Upper lobe of left lung (tissue), 6 donors: Measurements from ENCODE around the gene TRIM23. TPM values are rescaled to one million over a fixed set of nuclear protein-coding genes. Genes with fewer than 3 reads are reported as not detected.

Experiments
- ATAC-seq, 2 donors: fragments of 200-7000 bp; cut with Tn5 transposase; one replicate each; pipeline ENCODE4 v1.9.1; 2022; ENCODE audit warnings: mild to moderate bottlenecking in 2 of 2, moderate library complexity in 2 of 2; ENCODE audit not compliant: low FRiP score in 2 of 2
- DNase-seq, 2 donors: peaks; one replicate each; pipeline ENCODE4 v3.0.0-alpha.2; 2019 to 2020
- H3K27ac ChIP-seq, 4 donors: fragments of 200-600 bp; sonication (generic); one replicate each; pipeline ENCODE4 v1.5.1; 2016 to 2019
- H3K27me3 ChIP-seq, 4 donors: fragments of 200-600 bp; sonication (generic); one replicate each; pipeline ENCODE4 v1.5.1; 2017 to 2019
- H3K36me3 ChIP-seq, 4 donors: fragments of 200-600 bp; sonication (generic); one replicate each; pipeline ENCODE4 v1.5.1; 2016 to 2019
- H3K4me1 ChIP-seq, 4 donors: fragments of 200-600 bp; sonication (generic); one replicate each; pipeline ENCODE4 v1.5.1; 2018 to 2019
- H3K4me3 ChIP-seq, 4 donors: fragments of 200-600 bp; sonication (generic); one replicate each; pipeline ENCODE4 v1.5.1; 2017 to 2019; ENCODE audit warnings: mild to moderate bottlenecking in 2 of 4, moderate library complexity in 1 of 4
- H3K9me3 ChIP-seq, 4 donors: fragments of 200-600 bp; sonication (generic); one replicate each; pipeline ENCODE4 v1.5.1; 2018 to 2019
- CTCF ChIP-seq, 6 experiments: fragments of 450-650 bp in 4 of 6; fragments of 200-600 bp in 2 of 6; sonication (generic) in 2 of 6; IDR thresholded peaks; one replicate each; pipeline ENCODE4 v1.5.1; 2016 to 2019; ENCODE audit warnings: antibody characterized with exemption in 6 of 6
- EP300 ChIP-seq, 4 donors: sonication (generic); formaldehyde crosslinking; IDR thresholded peaks; one replicate each; pipeline ENCODE4 v1.5.1; 2017; ENCODE audit warnings: antibody characterized with exemption in 4 of 4, control low read depth in 2 of 4
- POLR2A ChIP-seq, 4 donors: fragments of 450-650 bp; IDR thresholded peaks; one replicate each; pipeline ENCODE4 v1.5.1; 2016 to 2017; ENCODE audit warnings: antibody characterized with exemption in 4 of 4, mild to moderate bottlenecking in 2 of 4
- POLR2AphosphoS5 ChIP-seq, 2 donors: sonication (generic); formaldehyde crosslinking; IDR thresholded peaks; one replicate each; pipeline ENCODE4 v1.5.1; 2017; ENCODE audit warnings: antibody characterized with exemption in 2 of 2
- WGBS, 2 donors: methylation state at CpG; one replicate each; pipeline ENCODE4 v1.1.5; 2017 to 2018; 5-methylcytosine and 5-hydroxymethylcytosine counted together
- total RNA-seq, 6 donors: library from RNA; depleted of rRNA in 4 of 6; stranded (reverse); fragments of >200 nt in 4 of 6; gene quantifications; one replicate each; pipeline versions ENCODE4 v1.1.0 to v1.2.1, GENCODE V29; 2016 to 2021
- donor health status: DM: no; HTN: no; CAD: no; lungs with moderate emphysema.
- donor health status: DM: no; HTN: yes; CAD: no; lungs with severe emphysema.

TRIM23 gene
- total RNA-seq, result 10 to 100 TPM in 5 of 6 donors, 1 to 10 TPM in 1; 9.4 to 20.5 (median 15.0) TPM

DNA sequence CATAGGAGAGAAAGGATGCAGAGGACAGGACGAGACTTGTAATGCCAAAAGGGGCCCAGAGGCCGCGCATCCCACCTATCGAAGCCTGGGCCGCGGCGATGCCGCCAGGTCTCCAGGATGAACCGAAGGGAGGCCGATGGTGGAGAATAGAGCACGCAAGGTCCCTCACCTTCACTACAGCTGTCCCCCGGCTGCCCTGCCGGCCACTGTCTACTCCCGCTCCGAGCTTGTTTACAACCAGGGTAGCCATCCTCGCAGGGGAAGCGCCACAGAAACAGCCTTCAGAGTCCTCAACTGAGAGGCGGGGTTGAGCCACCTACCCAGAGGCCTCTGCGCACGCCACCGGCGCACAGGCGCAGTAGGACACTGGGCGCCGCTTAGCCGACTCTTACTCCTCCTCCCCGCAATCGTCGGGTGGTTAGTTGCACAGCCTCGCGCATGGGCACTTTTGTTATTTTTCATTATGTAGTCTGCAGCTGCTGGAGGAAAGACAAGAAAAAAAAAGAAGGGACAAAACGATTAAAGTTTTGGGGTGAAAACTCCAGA, at the start of gene TRIM23:
TSS of gene TRIM23 (minus strand) at position 309 of the 546 bp plus-strand sequence. CDS start at position 250, 59 bp downstream.
- TF ChIP-seq POLR2AphosphoS5 (IDR thresholded peaks at IDR 0.05) (peak in 1 of 2 donors; percentile 80), POLR2A (IDR thresholded peaks at IDR 0.05) (peak in 3 of 4 donors; percentile 33 to 67 (median 50)), EP300 (IDR thresholded peaks at IDR 0.05) (no peak), CTCF (IDR thresholded peaks at IDR 0.05) (peak in 2 of 6 experiments; percentile 15 to 24)
- H3K27ac ChIP-seq, result peak within 1 kb of the TSS; percentile 79 to 89 (median 88)
- peak; percentile 100 for ATAC-seq
- H3K9me3 ChIP-seq, result no peaks in the 10 kb centered on the region
- peak; percentile 96 for DNase-seq
- no peaks in the 10 kb centered on the region for H3K27me3 ChIP-seq
- 0 to 1% methylated on average over 32 of the region's 32 CpGs for WGBS, 2 donors
- H3K4me1 ChIP-seq, result peaks cover 25 to 37% (median 34%) of the 10 kb centered on the region in 4 donors
- H3K4me3 ChIP-seq, result peak within 1 kb of the TSS; percentile 73 to 93 (median 86)
- peaks cover 0 to 7% (median 0%) of the 10 kb centered on the region in 4 donors for H3K36me3 ChIP-seq

GRCh38 chr5:65672796-65673195, 48.7 kb upstream of the TRIM23 start:
- ATAC-seq (no peak), DNase-seq (no peak)
- no peaks in the 10 kb centered on the region for H3K9me3 ChIP-seq
- H3K36me3 ChIP-seq, result peaks cover 0 to 48% (median 6%) of the 10 kb centered on the region in 4 donors
- no peak overlapping the region for H3K4me3 ChIP-seq
- TF ChIP-seq CTCF (IDR thresholded peaks at IDR 0.05) (no peak), POLR2AphosphoS5 (IDR thresholded peaks at IDR 0.05) (no peak), EP300 (IDR thresholded peaks at IDR 0.05) (no peak)
- H3K27me3 ChIP-seq, result no peaks in the 10 kb centered on the region
- 56 to 71% methylated on average over 1 of the region's 1 CpG for WGBS, 2 donors
- no peaks in the 10 kb centered on the region for H3K4me1 ChIP-seq
- no peak overlapping the region for H3K27ac ChIP-seq

- H3K36me3 ChIP-seq, result peaks cover 0 to 50% (median 7%) of the 10 kb centered on the region in 4 donors
- H3K27me3 ChIP-seq, result no peaks in the 10 kb centered on the region
- H3K9me3 ChIP-seq, result no peaks in the 10 kb centered on the region
- DNase-seq (peak in 1 of 2 donors; percentile 14), ATAC-seq (no peak)
- 79% methylated on average over 7 of the region's 7 CpGs for WGBS, 2 donors
- no peaks in the 10 kb centered on the region for H3K4me1 ChIP-seq
- TF ChIP-seq CTCF (IDR thresholded peaks at IDR 0.05) (no peak), POLR2A (IDR thresholded peaks at IDR 0.05) (no peak), EP300 (IDR thresholded peaks at IDR 0.05) (no peak), POLR2AphosphoS5 (IDR thresholded peaks at IDR 0.05) (no peak)
- H3K27ac ChIP-seq, result no peak overlapping the region
- no peak overlapping the region for H3K4me3 ChIP-seq
Observed at GRCh38 chr5:65668696-65669095, 44.6 kb upstream of the TRIM23 start.

DNA sequence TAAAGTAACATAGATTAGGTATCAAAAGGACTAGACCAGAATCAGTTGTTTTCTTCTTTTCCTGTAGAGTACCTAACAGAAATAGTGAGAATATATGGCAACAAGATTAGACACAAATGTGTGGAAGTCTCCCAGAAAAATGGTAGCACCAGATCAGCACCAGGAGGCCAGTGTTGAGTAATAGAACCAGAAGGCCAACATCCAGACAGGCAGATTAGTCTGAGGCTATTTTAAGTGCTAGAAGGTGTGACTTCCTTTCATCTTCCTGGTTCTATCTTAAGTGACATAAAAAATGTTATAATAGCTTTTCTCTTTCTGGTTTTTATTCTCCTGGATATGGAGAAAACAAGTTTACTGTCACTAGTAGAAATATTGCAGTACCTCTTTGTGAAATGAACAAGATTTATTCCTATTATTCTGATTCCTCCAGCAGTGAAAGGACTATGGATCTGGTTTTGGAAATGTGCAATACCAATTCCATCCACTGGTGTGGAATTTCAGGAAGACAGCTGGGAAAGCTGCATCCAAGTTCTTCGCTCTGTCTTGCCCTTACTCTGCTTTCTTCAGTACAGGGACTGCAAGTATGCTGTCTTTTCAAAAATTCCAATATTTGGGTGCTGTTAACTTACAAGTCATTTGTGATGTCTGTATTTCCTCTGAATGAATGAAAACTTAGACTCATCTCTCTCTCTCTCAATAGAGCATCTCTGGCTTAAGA, 39.8 kb upstream of the TRIM23 start:
- peaks cover 0 to 52% (median 7%) of the 10 kb centered on the region in 4 donors for H3K36me3 ChIP-seq
- TF ChIP-seq POLR2A (IDR thresholded peaks at IDR 0.05) (no peak), CTCF (IDR thresholded peaks at IDR 0.05) (peak in 3 of 6 experiments; percentile 9 to 52 (median 34))
- 83 to 86% methylated on average over 1 of the region's 1 CpG for WGBS, 2 donors
- no peaks in the 10 kb centered on the region for H3K9me3 ChIP-seq
- DNase-seq (no peak), ATAC-seq (no peak)
- H3K27me3 ChIP-seq, result no peaks in the 10 kb centered on the region
- no peaks in the 10 kb centered on the region for H3K4me1 ChIP-seq
- no peak overlapping the region for H3K4me3 ChIP-seq
- H3K27ac ChIP-seq, result no peak overlapping the region
